ENCODE measurements around the gene FADS2. TPM values are rescaled to one million over a fixed set of nuclear protein-coding genes. Genes with fewer than 3 reads are reported as not detected.

The FADS2 gene
- polyA plus RNA-seq, 3 donors from 2014 or later, result 21.9 to 28.7 (median 22.0) TPM

GRCh38 chr11:61836193-61836592 lies 8.1 kb downstream of the FADS2 start:
- Mint-ChIP-seq H3K4me3 (peak overlapping the region in 2 of 5 donors; percentile 55 to 62), H3K27me3 (ENCODE audit: low read depth in 3 of 3) (peaks cover 0 to 3% (median 2%) of the 10 kb centered on the region in 3 donors), H3K36me3 (peaks cover 8 to 15% (median 11%) of the 10 kb centered on the region in 3 donors)

GRCh38 chr11:61837411-61838005 lies 9.4 kb downstream of the FADS2 start:
- H3K4me1 Mint-ChIP-seq, result peaks cover 42 to 44% of the 10 kb centered on the region in 2 donors
- no peak for DNase-seq
- peak overlapping the region in 2 of 6 donors; percentile 7 to 58 for H3K27ac Mint-ChIP-seq
- no peaks in the 10 kb centered on the region for H3K9me3 Mint-ChIP-seq
- no peak overlapping the region for H3K4me3 Mint-ChIP-seq
- peaks cover 0 to 3% (median 2%) of the 10 kb centered on the region in 3 donors for H3K27me3 Mint-ChIP-seq (ENCODE audit: low read depth in 3 of 3)
- peaks cover 13 to 22% (median 16%) of the 10 kb centered on the region in 3 donors for H3K36me3 Mint-ChIP-seq

More at GRCh38 chr11:61836193-61836592, 8.1 kb downstream of the FADS2 start:
- Mint-ChIP-seq H3K27ac (peak overlapping the region; percentile 91 to 97 (median 94)), H3K4me1 (peaks cover 50 to 56% of the 10 kb centered on the region in 2 donors), H3K9me3 (no peaks in the 10 kb centered on the region)
- no peak for DNase-seq

- DNase-seq, result no peak
- H3K27me3 Mint-ChIP-seq (ENCODE audit: low read depth in 3 of 3), result peaks cover 0 to 3% (median 2%) of the 10 kb centered on the region in 3 donors
- H3K4me3 Mint-ChIP-seq, result peak overlapping the region in 1 of 5 donors; percentile 21
- H3K9me3 Mint-ChIP-seq, result no peaks in the 10 kb centered on the region
- peak overlapping the region in 2 of 6 donors; percentile 45 to 83 for H3K27ac Mint-ChIP-seq
- peaks cover 13 to 22% (median 16%) of the 10 kb centered on the region in 3 donors for H3K36me3 Mint-ChIP-seq
- peaks cover 32 to 34% of the 10 kb centered on the region in 2 donors for H3K4me1 Mint-ChIP-seq
Observed at GRCh38 chr11:61838501-61838900, 10.4 kb downstream of the FADS2 start.

- DNase-seq, result no peak
- no peaks in the 10 kb centered on the region for H3K9me3 Mint-ChIP-seq
- H3K27ac Mint-ChIP-seq, result peak overlapping the region in 2 of 6 donors; percentile 45 to 83
- H3K4me3 Mint-ChIP-seq, result peak overlapping the region in 1 of 5 donors; percentile 21
- H3K27me3 Mint-ChIP-seq (ENCODE audit: low read depth in 3 of 3), result peaks cover 0 to 2% (median 2%) of the 10 kb centered on the region in 3 donors
- peaks cover 13 to 22% (median 16%) of the 10 kb centered on the region in 3 donors for H3K36me3 Mint-ChIP-seq
- H3K4me1 Mint-ChIP-seq, result peaks cover 28 to 30% of the 10 kb centered on the region in 2 donors
Observed at GRCh38 chr11:61838921-61839320, 10.8 kb downstream of the FADS2 start.

GRCh38 chr11:61839742-61840141 lies 11.6 kb downstream of the FADS2 start:
- no peak for DNase-seq
- Mint-ChIP-seq H3K4me1 (peaks cover 20 to 22% of the 10 kb centered on the region in 2 donors), H3K36me3 (peaks cover 13 to 22% (median 16%) of the 10 kb centered on the region in 3 donors), H3K27me3 (ENCODE audit: low read depth in 3 of 3) (peaks cover 0 to 2% (median under 1%) of the 10 kb centered on the region in 3 donors), H3K4me3 (no peak overlapping the region), H3K27ac (peak overlapping the region in 2 of 6 donors; percentile 35 to 61), H3K9me3 (no peaks in the 10 kb centered on the region)

- Mint-ChIP-seq H3K4me3 (no peak overlapping the region), H3K4me1 (peaks cover 14 to 17% of the 10 kb centered on the region in 2 donors), H3K36me3 (peaks cover 13 to 22% (median 16%) of the 10 kb centered on the region in 3 donors), H3K27me3 (ENCODE audit: low read depth in 3 of 3) (no peaks in the 10 kb centered on the region), H3K9me3 (no peaks in the 10 kb centered on the region), H3K27ac (peak overlapping the region in 1 of 6 donors; percentile 17)
- no peak for DNase-seq
Observed at GRCh38 chr11:61840371-61840770, 12.3 kb downstream of the FADS2 start.

GRCh38 chr11:61841636-61842527 lies 13.8 kb downstream of the FADS2 start:
- Mint-ChIP-seq H3K9me3 (no peaks in the 10 kb centered on the region), H3K4me3 (no peak overlapping the region), H3K4me1 (peaks cover 0 to 3% of the 10 kb centered on the region in 2 donors), H3K27ac (peak overlapping the region in 1 of 6 donors; percentile 30), H3K27me3 (ENCODE audit: low read depth in 3 of 3) (no peaks in the 10 kb centered on the region), H3K36me3 (peaks cover 13 to 28% (median 20%) of the 10 kb centered on the region in 3 donors)
- DNase-seq, result no peak

GRCh38 chr11:61842528-61842820 lies 14.4 kb downstream of the FADS2 start:
- Mint-ChIP-seq H3K27me3 (ENCODE audit: low read depth in 3 of 3) (no peaks in the 10 kb centered on the region), H3K4me3 (no peak overlapping the region), H3K4me1 (peaks cover 0 to 3% of the 10 kb centered on the region in 2 donors), H3K9me3 (no peaks in the 10 kb centered on the region), H3K27ac (peak overlapping the region in 1 of 6 donors; percentile 22), H3K36me3 (peaks cover 13 to 28% (median 23%) of the 10 kb centered on the region in 3 donors)
- DNase-seq, result no peak

- no peaks in the 10 kb centered on the region for H3K9me3 Mint-ChIP-seq
- no peak overlapping the region for H3K4me3 Mint-ChIP-seq
- no peaks in the 10 kb centered on the region for H3K27me3 Mint-ChIP-seq (ENCODE audit: low read depth in 3 of 3)
- no peak for DNase-seq
- no peak overlapping the region for H3K27ac Mint-ChIP-seq
- no peaks in the 10 kb centered on the region for H3K4me1 Mint-ChIP-seq
- peaks cover 10 to 31% (median 23%) of the 10 kb centered on the region in 3 donors for H3K36me3 Mint-ChIP-seq
Observed at GRCh38 chr11:61844909-61845565, 16.9 kb downstream of the FADS2 start.

GRCh38 chr11:61846362-61847020 lies 18.4 kb downstream of the FADS2 start:
- no peak for DNase-seq
- H3K27ac Mint-ChIP-seq, result peak overlapping the region in 2 of 6 donors; percentile 26 to 58
- no peaks in the 10 kb centered on the region for H3K4me1 Mint-ChIP-seq
- H3K4me3 Mint-ChIP-seq, result no peak overlapping the region
- peaks cover 3 to 26% (median 15%) of the 10 kb centered on the region in 3 donors for H3K36me3 Mint-ChIP-seq
- H3K27me3 Mint-ChIP-seq (ENCODE audit: low read depth in 3 of 3), result no peaks in the 10 kb centered on the region
- H3K9me3 Mint-ChIP-seq, result no peaks in the 10 kb centered on the region

- Mint-ChIP-seq H3K4me3 (no peak overlapping the region), H3K27ac (peak overlapping the region in 1 of 6 donors; percentile 55), H3K9me3 (no peaks in the 10 kb centered on the region), H3K36me3 (peaks cover 0 to 26% (median 26%) of the 10 kb centered on the region in 3 donors), H3K27me3 (ENCODE audit: low read depth in 3 of 3) (peaks cover 0 to 2% (median 0%) of the 10 kb centered on the region in 3 donors), H3K4me1 (no peaks in the 10 kb centered on the region)
- DNase-seq, result no peak
Observed at GRCh38 chr11:61847914-61848581, 19.9 kb downstream of the FADS2 start.

- H3K27ac Mint-ChIP-seq, result no peak overlapping the region
- no peaks in the 10 kb centered on the region for H3K9me3 Mint-ChIP-seq
- DNase-seq, result no peak
- H3K4me3 Mint-ChIP-seq, result no peak overlapping the region
- peaks cover 0 to 2% (median 0%) of the 10 kb centered on the region in 3 donors for H3K27me3 Mint-ChIP-seq (ENCODE audit: low read depth in 3 of 3)
- no peaks in the 10 kb centered on the region for H3K4me1 Mint-ChIP-seq
- peaks cover 0 to 29% (median 26%) of the 10 kb centered on the region in 3 donors for H3K36me3 Mint-ChIP-seq
Observed at GRCh38 chr11:61848631-61849030, 20.5 kb downstream of the FADS2 start.

- DNase-seq, result no peak
- H3K36me3 Mint-ChIP-seq, result peaks cover 0 to 28% (median 25%) of the 10 kb centered on the region in 3 donors
- H3K27ac Mint-ChIP-seq, result peak overlapping the region in 1 of 6 donors; percentile 67
- no peaks in the 10 kb centered on the region for H3K9me3 Mint-ChIP-seq
- peaks cover 0 to 2% (median 0%) of the 10 kb centered on the region in 3 donors for H3K27me3 Mint-ChIP-seq (ENCODE audit: low read depth in 3 of 3)
- no peak overlapping the region for H3K4me3 Mint-ChIP-seq
- peaks cover 0 to 1% of the 10 kb centered on the region in 2 donors for H3K4me1 Mint-ChIP-seq
Observed at GRCh38 chr11:61850687-61851086, 22.6 kb downstream of the FADS2 start.
